Measurements from ENCODE around the gene GBGT1.

The GBGT1 gene

DNA sequence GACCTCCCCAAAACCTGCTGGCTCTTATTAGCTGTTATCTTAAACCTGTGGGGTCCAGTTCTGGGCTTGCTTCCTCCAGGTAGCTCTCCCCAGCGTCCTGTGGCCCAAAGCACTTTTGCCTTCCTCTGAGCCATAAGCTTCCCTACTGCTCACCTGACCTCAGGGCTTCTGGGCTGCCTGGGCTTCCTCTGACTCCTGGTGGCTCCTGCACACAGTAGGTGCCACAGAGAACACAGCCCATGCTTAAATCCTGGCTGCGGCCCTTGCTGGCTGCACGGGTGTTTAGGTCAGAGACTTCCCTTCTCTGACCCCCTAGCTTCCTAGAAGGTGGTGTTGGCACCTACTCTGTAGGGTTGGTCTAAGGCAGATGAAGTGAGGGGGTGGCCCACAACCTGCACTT, 45.1 kb downstream of the GBGT1 start:
- DNase-seq (ENCODE audit: extremely low spot score), result no peak
- TF ChIP-seq, protein P1, sequence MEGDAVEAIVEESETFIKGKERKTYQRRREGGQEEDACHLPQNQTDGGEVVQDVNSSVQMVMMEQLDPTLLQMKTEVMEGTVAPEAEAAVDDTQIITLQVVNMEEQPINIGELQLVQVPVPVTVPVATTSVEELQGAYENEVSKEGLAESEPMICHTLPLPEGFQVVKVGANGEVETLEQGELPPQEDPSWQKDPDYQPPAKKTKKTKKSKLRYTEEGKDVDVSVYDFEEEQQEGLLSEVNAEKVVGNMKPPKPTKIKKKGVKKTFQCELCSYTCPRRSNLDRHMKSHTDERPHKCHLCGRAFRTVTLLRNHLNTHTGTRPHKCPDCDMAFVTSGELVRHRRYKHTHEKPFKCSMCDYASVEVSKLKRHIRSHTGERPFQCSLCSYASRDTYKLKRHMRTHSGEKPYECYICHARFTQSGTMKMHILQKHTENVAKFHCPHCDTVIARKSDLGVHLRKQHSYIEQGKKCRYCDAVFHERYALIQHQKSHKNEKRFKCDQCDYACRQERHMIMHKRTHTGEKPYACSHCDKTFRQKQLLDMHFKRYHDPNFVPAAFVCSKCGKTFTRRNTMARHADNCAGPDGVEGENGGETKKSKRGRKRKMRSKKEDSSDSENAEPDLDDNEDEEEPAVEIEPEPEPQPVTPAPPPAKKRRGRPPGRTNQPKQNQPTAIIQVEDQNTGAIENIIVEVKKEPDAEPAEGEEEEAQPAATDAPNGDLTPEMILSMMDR (IDR thresholded peaks at IDR 0.05; ENCODE audit: control extremely low read depth, extremely low read depth, low read depth, missing control alignments), result no peak
- ChIA-PET CTCF (interaction anchor here (1.2 to 20.8 kb wide), 4 partner anchors 10 to 29 kb away, joined by 4 to 473 read pairs (median 10); no protein-coding TSS in a partner anchor), POLR2A (interaction anchor here (1.7 to 1.8 kb wide), 2 partner anchors 15 to 29 kb away, joined by 7 to 8 read pairs; no protein-coding TSS in a partner anchor)

DNA sequence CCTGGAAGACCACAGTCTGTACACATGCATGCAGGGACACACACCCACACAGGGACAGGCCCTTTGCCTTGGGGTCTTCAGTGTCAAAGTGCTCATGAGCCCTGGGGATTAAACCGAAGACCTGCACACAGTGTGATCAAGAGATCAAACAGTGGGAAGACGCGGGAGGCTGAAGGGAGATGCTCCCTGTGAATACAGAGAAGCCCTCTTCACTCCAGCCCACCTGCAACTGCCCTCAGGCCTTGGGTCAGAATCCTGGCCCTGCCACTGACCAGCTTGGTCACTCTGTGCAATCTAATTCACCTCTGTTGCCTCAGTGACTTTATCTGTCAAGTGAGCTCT, 45.6 kb downstream of the GBGT1 start:
- DNase-seq (ENCODE audit: extremely low spot score), result no peak
- TF ChIP-seq, protein P1 (IDR thresholded peaks at IDR 0.05; ENCODE audit: control extremely low read depth, extremely low read depth, low read depth, missing control alignments), result no peak
- ChIA-PET CTCF (interaction anchor here (1.0 to 20.8 kb wide), 6 partner anchors 10 to 29 kb away, joined by 3 to 473 read pairs (median 10); no protein-coding TSS in a partner anchor), POLR2A (interaction anchor here (1.7 to 1.8 kb wide), 2 partner anchors 15 to 29 kb away, joined by 7 to 8 read pairs; no protein-coding TSS in a partner anchor)

DNA sequence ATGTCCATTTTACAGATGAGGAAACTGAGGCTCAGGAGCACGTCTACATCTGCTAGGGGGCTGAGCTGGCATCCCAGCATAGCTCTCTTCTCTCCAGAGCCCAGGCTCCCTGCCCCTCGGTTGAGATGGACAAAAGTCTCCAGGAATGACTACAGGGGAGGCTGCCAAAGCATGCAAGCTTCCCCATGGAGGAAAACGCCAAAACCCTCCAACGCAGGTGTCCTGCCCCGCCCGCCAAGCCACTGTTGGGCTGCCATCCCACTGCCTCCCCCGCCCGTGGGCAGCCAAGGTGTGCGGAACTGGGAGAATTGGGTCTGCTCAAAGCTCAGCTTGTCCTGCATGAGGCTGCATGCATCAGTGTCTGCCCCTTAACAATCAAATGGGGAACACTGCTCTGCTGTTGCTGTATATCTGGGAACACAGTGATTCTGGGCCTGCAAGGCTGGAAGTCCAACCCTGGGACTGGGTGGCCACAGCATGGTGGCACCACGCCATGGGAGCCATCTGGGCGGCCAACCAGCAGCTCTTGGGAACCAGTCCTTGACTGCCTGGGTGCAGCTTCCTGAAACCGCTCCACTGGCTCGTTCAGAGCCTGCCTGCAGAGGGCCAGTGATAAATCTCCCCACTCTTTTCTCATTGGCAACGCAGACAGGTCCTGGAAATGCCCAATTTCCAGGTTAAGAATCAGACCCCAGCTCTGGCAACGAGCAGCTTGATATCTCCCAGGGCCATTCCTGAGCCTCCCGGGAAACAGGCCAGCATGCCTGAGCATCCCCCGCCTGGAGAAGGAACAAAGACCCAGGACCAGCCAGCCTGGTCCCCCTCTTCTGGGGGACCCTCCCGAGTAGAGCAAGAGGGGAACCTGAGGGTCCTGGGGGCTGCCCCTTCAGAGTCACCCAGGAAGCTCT, 46.2 kb downstream of the GBGT1 start:
- POLR2A ChIA-PET, result interaction anchor here (0.6 to 1.7 kb wide), 4 partner anchors 9 to 32 kb away, joined by 3 to 8 read pairs (median 4); no protein-coding TSS in a partner anchor
- CTCF ChIA-PET, result interaction anchor here (1.0 to 20.8 kb wide), 6 partner anchors 12 to 95 kb away, joined by 3 to 473 read pairs (median 6); no protein-coding TSS in a partner anchor
- no peak for DNase-seq (ENCODE audit: extremely low spot score)
- TF ChIP-seq, protein P1 (IDR thresholded peaks at IDR 0.05; ENCODE audit: control extremely low read depth, extremely low read depth, low read depth, missing control alignments), result no peak

DNA sequence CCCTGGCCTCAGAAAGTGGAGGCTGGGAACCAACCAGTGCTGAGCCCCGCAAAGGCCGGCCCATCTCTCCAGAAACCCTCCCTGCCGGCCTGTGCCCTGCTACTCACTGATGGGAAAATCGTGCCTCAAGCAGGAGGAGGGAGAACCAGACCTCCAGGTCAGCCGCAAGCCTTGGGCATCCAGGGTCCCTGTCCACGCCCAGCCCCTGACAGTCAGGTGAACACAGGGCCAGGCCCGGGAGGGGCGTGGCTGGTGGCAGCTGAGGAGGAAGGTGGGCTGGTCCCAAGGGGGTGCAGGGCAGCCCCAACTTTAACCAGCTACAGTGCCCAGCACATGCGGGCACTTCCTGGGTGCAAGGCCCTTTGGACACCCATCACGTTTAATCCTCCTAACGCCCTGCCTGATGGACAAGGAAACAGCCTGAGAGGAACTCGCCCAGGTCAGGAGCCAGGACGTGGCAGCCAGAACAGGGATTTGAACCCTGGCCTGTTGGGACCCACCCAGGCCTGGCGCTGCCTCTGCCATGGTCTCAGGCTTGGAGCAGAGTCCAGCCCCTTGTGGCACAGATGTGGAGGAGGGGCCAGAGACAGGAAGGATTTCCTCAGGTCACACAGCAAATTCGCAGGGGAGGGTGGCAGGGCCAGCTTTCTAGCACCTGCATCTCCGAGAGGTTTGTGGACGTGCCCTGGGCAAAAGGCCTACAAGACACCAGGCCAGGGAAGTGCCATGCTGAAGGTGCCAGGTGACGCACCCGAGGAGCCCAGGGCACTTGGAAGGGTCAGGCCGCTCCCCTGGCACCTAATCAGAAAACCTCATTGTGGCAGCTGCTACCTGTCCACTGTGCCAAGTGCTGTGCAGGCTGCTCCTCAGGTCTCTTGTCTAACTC, 47.1 kb downstream of the GBGT1 start:
- POLR2A ChIA-PET, result interaction anchor here (0.5 to 1.2 kb wide), 6 partner anchors 10 to 51 kb away, joined by 3 to 8 read pairs (median 3); no protein-coding TSS in a partner anchor
- no peak for DNase-seq (ENCODE audit: extremely low spot score)
- CTCF ChIA-PET, result interaction anchor here (1.1 to 20.8 kb wide), 8 partner anchors 14 to 94 kb away, joined by 3 to 473 read pairs (median 4); no protein-coding TSS in a partner anchor
- TF ChIP-seq, protein P1 (IDR thresholded peaks at IDR 0.05; ENCODE audit: control extremely low read depth, extremely low read depth, low read depth, missing control alignments), result no peak

DNA sequence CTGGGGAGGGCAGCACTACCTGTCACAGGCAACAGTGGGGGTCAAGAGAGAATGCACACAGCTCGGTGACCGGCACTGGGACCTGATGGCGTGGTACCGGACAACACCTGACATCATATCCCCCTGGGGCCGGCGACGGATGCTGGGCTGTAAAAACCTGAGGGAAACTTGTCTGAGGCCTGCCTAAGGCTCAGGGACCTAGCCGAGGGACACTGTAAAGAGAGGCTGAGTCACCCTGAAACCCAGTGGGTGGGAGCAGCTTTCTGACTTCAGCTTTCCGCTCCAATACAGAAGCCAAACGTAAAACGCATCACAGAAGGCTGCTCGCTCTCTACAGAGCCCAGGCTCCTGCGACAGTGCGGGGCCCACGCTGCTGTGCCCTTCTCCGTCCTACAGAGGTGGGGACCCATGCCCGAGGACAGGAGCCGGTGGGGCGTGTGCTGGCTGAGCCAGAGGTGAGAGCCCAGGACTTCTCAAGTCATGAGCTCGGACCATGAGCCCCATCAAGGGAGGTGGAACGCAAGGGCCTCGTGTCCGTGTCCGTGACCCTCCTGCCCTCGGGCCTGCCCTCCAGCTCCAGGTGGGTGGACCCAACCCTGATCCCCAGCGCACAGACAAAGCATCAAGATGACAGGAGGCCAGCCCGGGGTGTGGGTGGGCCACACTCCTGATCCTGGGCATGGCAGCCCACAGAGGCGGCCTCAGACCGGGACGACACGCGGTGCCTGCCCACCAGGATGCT, 47.9 kb downstream of the GBGT1 start:
- TF ChIP-seq, protein P1 (IDR thresholded peaks at IDR 0.05; ENCODE audit: control extremely low read depth, extremely low read depth, low read depth, missing control alignments), result no peak
- DNase-seq (ENCODE audit: extremely low spot score), result peak; percentile 92
- POLR2A ChIA-PET, result interaction anchor here (0.5 to 1.8 kb wide), 5 partner anchors 14 to 50 kb away, joined by 3 to 8 read pairs (median 4); no protein-coding TSS in a partner anchor
- CTCF ChIA-PET, result interaction anchor here (0.8 to 20.8 kb wide), 11 partner anchors 10 to 93 kb away, joined by 3 to 473 read pairs (median 3); no protein-coding TSS in a partner anchor
